Measurements from ENCODE around the gene PNPLA1.

Gene PNPLA1

DNA sequence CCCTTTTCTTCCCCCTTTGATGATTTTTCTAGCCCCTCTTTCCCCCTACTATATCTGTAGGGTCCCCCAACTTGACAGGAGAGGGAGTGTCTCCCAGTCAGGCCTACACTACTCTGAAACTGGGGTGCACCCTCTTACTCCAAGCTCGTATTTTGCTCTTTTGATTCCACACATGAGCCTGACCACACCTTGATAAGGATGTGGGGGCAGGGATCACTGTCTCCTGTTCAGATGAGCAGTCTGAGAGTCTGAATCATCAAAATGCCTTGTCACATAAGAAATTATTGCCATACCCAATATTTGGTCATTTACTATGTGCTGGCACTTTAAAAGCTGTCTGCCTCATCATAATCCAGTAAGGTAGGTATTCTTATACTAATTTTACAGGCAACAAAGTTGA, 15.9 kb downstream of the PNPLA1 start:
- DNase-seq: no peak

DNA sequence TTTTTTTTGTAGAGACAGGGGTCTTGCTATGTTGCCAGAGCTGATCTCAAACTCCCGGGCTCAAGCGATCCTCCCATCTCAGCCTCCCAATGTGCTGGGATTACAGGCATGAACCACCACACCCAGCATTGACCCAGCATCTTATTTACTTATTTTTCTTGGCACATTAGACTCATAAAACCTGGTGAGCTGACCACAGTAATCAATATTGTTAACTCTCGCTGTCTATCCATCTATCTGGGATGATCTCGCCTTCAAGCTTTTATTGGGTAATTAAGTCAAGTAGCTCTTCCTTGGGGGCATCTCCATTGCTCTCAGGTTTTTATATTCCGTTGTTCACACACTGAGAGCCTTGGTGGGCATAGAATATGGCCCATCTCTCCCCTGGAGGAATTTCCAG, 17.0 kb downstream of the PNPLA1 start:
- no peak for DNase-seq

DNA sequence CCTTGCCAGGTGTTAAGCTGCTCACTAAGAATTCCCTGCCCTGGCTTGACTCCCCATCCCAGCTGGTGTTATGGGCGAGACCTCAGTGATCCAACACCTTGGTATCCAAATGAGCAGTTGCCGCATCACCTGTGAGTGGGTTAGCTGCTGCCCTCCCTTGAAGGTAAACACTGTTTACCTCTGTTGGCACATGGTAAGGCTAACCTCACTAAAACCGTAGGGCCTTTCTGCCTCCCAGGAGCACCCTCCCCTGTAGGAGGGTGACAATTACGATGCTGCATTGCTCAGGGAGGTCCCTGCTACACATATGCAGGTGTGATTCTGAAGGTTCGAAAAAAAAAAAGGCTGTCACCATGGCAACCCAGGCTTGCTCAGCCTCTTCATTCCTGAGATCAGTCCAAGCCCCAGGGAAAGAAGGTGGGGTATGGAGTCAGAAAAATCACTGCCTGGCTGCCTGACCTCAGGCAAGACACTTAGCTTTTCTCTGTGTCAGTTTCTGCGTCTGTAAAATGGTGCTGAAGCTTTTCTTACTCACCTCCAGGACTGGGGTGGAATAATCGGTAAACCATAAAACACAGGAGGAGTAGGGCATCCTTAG, 19.5 kb downstream of the PNPLA1 start:
- no peak for DNase-seq

DNA sequence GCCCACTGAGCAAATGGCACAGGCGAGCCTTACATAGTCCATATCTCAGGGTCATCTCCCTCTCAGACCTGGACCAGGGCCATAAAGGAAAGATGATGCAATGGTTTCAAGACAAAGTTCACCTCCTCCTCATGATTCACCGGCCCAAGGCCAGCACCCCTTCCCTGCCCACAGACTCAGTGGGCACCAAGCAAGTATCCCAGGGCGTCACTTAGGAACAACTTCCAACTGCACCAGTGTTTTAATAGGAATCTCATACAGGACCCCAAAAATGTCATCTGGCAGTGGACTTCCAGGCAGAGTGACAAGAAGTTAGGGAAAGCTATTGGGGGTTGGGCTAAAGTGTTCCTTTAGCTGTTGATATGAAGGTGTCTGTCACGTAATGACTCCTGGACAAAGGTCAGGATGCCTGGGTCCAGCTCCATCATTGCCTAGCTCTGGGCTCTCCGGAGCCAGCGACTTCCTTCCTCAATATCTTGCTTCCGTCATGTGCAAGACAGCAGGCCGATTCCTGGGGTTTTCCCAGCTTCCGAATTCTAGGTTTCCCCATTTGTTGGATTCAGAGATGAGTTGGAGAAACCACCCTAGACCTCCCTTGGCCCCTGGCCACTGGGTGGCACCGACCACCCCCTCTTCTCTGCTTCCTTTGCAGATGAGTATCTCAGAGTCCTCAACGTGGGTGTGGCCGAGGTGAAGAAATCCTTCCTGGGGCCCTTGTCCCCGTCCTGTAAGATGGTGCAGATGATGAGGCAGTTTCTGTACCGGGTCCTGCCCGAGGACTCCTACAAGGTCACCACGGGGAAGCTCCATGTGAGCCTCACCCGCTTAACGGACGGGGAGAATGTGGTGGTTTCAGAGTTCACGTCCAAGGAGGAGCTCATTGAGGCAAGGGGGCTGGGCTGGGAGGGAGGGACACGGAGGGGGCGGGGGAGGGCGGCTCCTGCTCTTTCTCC, 21.1 kb downstream of the PNPLA1 start:
- DNase-seq: no peak

DNA sequence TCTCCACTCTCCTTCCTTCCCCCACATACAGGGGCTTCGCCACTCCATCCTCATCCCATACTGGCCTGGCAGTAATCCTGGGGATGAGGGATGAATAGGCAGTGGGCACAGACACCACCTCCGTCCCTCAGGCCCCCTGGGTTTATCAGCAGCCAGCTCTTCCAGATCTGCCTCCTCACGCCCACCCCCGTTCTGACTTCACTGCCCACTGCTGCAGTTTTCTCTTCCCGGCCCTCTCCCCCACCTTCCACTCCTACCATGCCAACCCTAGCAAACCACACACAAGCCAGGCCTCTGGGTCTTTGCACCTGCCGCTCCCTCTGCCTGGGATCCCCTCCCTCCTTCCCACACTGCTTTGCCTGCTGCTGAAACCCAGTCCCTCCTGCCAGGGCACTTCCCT, 22.3 kb downstream of the PNPLA1 start:
- DNase-seq: no peak

DNA sequence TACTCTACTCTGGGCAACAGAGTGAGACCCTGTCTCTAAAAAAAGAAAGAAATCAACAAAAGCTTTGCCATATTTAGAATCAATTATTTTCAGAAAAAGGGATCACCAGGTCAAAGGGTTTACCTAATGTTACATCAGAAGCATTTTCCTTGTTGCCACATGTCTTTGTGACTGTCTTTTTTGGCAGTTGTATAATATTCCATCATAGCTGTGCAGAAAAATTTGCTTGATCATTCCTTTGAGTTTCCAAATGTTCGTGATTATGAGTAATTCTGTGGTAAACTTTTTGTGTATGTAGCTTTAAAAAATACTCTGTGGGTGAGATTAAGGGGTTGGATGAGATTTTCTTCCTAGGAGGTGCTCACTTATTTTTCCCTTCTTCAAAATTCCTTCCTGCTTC, 26.4 kb downstream of the PNPLA1 start:
- DNase-seq: no peak

DNA sequence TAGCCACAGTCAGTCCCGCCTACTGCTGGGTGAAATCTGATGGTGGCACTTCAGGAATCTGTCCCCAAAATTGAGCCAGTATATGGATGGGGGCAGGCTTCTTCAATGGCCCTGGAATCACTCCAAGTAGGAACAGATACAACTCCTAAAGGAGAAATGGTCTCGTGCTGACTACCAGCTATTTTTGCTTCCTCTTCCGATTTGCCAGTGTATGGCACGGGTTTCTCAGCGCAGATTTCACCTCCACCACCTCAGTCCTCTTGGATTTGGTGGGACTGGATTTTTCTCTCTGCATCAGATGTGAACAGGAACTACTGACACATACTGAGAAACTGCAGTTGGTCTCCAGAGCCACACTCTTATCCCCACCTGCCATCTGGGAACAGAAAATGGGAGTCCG, 27.2 kb downstream of the PNPLA1 start:
- no peak for DNase-seq

DNA sequence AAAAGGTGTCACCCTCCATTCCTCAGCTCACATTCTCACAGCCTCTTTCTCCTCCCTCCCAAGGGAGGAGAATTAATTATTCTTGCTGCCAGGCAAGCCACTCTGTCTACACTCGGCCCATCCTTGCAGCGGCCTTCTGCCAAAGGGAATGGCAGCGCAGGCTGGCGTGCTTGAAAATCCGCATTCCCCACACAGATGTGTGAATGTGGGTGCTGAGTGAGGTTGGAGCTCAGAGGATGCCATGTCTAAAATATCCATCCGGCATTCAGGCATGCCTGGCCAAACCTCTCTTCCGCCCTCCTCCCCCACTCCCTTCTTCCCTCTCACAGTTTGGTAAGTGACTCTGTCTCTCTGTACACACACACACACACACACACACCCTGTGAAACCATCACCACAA, 27.7 kb downstream of the PNPLA1 start:
- DNase-seq: no peak

DNA sequence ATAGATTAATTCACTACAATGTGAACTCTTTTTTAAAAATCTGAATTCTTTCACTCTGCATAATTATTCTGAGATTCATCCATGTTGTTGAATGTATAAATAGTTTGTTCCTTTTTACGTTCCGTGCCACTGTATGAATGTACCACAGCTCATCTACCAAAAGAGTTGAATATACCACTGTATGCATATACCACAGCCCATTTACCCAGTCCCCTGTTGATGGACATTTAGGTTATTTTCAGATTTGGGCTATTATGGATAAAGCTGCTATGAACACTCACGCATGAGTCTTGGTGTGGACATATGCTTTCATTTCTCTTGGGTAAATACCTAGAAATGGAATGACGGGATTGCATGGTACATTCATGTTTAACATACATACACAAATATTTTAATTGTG, 28.2 kb downstream of the PNPLA1 start:
- no peak for DNase-seq

DNA sequence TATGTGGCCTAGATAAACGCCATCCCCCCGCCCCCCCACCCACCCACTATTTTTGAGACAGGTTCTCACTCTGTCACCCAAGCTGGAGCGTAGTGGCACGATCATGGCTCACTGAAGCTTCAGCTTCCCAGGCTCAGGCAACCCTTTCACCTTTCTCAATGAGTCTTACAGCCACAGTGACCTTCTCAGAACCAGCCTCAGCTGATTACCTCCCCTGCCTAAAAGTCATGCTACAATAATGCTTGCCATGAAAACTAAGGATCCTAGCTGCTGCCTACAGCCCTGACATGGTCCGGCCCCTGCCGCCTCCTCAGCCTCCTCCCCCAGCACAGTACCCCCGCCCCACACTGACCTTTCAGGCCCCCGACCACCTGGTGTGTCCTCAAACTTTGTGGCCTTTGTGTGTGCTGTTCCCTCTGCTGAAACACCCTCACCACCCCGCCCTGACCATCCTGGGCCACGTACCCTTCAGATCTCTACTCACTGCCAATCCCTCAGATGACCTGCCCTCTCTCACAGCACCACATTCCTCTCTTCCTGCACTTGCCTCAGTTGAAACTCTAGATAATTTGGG, 31.3 kb downstream of the PNPLA1 start:
- DNase-seq: no peak

DNA sequence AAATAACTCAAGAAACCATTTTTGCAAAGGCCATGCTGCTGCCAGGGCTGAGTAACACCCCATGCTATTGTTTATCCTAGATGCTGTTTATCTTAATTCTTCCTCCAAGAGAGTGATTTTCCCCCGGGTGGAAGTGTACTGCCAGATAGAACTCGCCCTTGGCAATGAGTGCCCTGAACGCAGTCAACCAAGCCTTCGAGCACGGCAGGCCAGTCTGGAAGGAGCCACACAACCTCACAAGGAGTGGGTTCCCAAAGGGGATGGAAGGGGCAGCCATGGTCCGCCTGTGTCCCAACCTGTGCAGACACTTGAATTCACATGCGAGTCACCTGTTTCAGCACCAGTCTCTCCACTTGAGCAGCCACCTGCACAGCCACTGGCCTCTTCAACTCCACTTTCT, 31.9 kb downstream of the PNPLA1 start:
- DNase-seq: no peak

DNA sequence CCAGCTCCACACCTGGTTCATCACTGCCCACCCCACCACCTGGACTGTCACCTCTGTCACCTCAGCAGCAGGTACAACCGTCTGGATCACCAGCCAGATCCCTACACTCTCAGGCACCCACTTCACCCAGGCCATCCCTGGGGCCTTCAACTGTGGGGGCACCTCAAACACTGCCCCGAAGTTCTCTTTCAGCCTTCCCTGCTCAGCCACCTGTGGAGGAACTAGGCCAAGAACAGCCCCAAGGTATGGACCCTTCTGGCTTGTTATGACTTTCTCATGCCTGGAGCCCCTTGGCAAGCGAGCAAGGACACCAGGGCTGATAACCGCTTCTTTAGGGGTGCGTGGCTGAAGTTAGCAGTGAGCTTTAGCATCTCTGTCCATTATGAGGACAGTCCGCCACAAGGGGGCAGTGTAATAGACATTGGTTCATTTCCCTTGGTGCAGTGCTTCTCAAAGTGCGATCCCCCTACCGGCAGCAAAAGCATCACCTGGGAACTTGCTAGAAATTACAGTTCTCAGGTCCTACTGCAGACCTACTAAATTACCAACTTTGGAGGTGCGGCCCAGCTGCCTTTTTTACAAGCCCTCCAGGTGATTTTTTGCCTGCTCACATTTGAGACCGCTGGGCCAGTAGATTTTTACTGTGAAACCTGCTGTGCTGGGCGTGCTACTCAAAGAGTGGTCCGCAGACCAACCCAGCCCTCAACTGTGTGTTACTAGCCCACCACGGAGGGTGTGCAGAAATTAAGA, 32.5 kb downstream of the PNPLA1 start:
- no peak for DNase-seq

DNA sequence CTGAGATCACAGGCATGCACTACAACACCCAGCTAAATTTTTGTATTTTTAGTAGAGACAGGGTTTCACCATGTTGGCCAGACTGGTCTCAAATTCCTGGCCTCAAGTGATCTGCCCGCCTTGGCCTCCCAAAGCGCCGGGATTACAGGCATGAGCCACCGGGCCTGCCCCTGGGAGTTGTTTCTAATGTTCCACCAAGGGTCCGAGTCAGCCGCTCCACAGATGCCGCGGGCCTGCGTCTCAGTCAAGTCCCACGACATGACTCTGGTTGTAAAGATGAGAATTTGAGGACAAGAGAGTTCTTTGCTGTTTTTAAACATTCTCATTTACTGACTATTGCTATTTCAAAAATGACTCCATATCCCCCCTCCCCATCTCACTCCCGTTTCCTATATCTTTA, 36.0 kb downstream of the PNPLA1 start:
- no peak for DNase-seq

DNA sequence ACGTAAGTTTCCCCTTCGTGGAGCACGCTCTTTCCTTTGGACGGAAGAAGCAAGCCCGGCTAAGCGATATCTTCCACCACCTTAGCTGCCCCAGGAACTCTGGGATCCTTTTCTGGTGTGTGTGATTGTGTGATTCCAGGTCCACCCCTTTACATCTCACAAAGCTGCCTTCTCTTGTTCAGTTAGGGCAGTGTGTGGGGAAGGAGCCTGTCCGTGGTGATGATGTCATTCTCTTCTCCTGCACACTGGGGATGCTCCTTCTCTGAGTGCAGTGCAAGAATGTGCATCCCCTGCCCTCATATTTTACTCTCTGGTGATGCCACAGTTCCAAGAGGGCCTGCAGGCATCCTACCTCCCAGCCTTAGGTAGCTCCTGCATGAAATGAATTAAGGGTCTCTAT, 36.5 kb downstream of the PNPLA1 start:
- no peak for DNase-seq

DNA sequence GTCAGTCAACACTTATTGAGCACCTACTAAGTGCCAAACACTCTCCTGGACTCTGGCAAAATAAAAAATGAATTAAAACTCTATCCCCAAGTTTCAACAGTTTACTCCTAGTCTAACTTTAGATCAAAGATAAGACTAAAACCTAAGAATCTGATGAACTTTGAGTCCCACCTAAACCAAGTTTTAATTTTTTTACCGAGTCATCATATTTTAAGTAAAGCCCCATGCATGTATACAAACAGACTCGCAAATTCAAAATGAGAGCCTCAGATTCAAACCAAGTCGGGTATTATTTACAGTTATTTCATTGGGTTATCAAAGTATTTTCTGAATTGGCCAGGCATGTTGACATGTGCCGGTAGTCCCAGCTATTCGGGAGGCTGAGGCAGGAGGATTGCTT, 38.7 kb downstream of the PNPLA1 start:
- DNase-seq: no peak

DNA sequence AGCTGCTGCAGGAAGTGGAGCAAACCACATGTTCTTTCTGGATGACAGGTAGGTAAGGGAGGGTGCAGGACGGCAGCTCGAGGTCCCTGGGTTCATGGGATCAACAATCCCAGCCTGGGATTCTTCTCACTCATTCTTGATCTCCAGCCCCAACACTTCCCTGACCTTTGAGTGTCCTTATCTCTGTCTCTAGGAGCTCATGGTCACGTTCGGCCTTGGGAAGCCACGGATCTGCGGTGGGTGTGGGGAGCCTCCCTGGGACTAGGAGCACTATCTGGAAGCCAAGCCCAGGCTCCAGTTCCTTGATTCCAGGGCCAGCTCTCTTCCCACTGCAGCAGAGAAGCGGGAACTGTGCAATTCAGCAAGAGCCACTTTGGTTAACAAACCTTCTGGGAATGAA, 39.3 kb downstream of the PNPLA1 start:
- no peak for DNase-seq

DNA sequence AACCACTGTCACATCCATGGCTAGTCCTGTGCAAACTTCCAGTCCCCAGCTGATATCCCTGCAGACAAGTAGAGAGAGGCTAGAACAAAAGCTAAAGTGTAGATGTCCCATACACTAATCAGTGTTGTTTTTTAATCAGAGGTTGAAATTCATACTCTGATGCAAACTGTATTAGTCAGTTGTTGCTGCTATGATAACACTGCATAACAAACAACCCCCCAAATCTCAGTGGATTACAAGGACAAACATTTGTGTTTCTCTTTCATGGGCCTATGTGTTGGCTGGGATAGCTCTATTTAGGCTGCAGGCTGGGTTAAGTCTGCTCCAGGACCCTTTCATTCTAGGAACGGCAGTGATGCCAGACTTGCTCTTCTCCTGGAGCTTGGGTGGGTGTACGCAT, 40.0 kb downstream of the PNPLA1 start:
- no peak for DNase-seq

DNA sequence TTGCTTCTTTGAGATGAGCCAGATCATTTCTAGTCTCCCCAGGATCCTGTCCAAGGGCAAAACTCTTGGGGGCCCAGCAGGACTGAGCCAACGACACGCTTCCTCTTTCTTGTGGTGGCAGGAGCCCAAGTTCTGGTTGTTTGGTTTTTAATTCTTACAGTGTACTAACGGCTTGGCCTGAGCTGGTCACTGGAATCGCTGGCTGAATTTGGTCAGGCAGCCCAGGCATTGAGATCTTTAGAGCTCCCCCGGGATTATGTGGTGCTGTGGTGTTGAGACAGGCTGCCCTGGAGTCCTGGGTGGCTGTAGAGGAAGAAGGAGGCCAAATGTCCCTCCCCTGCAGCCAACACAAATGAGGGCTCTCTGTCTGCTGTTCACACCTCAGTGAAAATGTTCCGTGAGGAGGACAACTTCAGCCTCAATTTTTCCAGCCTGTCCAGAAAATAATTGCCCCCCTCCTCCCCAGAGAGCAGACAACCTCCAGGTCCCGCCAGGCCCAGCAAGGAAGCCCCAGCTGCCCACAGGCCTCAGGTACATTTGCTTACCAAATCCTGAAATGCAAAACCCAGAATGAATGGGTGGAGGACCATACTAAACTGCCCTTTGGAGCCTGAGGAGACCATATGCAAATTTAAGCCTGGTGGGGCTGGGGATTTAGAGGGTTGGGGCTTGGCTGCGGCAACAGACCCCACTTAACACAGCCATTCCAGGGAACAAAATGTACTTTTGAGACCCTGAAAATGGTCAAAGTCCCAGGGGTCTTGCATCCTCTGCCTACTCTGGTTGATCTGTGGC, 43.2 kb downstream of the PNPLA1 start:
- no peak for DNase-seq

DNA sequence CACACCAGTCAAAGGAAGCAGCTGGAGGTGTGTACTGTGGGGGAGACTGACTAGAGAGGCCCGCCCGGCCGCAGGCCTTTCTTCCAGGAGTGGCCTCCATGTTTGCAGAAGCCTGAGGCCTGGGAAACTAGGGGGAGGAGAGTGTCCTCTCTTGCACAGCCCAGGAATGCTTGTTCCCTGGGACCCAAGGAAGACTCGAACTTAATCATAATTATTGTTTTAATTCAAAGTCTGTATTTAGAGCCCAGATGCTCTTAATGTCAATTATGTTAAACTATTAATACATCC, 43.7 kb downstream of the PNPLA1 start:
- DNase-seq: no peak

DNA sequence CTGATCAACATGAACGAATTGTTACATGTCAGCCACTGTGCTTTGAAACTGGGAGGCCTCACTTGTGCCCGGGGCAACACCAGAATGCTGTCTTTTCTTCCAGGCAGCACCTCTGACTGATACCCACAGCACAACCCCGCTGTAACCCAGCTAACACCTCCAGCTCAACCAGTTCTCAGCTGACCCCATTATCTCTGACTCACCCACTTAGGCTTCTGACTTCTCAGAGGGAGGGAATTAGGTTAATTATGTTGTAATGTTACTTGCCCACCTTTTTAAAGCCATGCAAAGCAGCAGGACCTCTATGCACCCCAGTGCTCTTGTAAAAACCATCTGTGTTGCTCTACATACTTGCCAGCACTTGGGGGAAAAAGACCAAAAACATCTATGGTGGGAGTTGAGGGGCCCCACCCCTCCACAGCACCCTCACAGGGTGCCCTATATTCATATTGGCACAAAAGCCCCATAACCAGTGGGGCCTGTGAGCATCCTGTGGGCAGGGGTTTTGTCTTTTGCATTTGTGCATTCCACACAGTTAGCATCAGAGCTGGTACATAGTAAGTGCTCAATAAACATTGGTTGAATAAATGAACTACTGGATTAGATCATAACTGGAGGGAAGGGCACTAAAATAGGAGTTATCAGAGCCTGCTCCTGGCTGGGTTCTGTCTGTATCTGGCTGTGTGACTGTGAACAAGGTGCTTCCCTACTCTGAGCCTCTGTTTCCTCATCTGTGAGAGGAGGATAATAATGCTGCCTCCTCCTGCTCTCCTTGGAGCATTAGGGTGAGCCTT, 44.6 kb downstream of the PNPLA1 start:
- no peak for DNase-seq

DNA sequence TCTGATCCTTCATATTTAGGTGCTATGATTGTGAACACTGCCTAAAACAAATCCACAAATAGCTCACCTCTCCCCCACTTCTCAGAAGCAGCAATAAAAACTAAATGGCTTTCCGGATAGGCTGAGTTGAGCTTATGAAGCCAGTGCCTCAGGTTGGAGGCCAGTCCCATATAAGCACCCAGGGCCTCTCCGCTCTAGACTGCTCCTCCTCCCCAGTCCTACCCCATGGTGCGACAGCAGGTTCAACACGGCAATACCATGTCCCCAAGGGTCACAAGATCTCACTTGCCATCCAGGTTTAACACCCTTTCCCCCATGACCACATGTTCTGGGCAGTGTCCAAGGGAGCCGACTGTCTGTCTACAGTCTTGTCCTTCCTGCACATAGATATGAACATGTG, 46.1 kb downstream of the PNPLA1 start:
- DNase-seq: no peak

DNA sequence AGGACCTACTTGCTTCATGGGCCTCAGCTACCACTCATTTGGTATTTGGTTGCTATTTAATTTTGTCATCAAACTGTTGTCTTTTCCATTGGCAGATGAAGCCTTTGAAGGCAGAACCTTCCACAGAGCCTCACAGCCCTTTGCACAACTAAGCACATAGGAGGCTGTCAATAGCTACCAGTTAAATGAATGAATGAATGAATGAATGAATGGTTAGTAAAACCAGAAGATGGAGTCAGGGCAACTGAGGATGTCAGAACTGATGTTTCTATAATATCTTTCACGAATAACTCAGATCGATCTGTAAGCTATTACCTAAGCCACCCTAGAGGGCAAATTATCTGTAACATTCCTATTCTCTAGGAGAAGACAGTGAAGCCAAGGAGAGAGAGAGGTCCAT, 47.8 kb downstream of the PNPLA1 start:
- DNase-seq: no peak
